Prostate gland (tissue), 2 donors: ENCODE data around the gene JUN. TPM values are rescaled to one million over a fixed set of nuclear protein-coding genes. Genes with fewer than 3 reads are reported as not detected.

ENCODE experiments used
- DNase-seq: peaks from one replicate; pipeline ENCODE4 v3.0.0-alpha.2; 2019; ENCODE audit warnings: low spot score
- H3K27ac ChIP-seq, 2 donors: fragments of 200-600 bp; sonication (generic); 2 replicates each; pipeline ENCODE4 v1.5.1; 2017 to 2019
- H3K27me3 ChIP-seq: fragments of 200-600 bp; sonication (generic); replicated peaks from 2 replicates; pipeline ENCODE4 v1.5.1; 2019; ENCODE audit not compliant: insufficient read depth
- H3K36me3 ChIP-seq, 2 donors: fragments of 200-600 bp; sonication (generic); 1 replicate in 1 of 2; 2 replicates in 1 of 2; pipeline versions ENCODE4 v1.5.1 to v1.8.1; 2017 to 2019
- H3K4me1 ChIP-seq: fragments of 200-600 bp; sonication (generic); replicated peaks from 2 replicates; pipeline ENCODE4 v1.5.1; 2019
- H3K4me3 ChIP-seq, 2 donors: fragments of 200-600 bp; sonication (generic); 2 replicates each; pipeline ENCODE4 v1.5.1; 2017 to 2019
- H3K9me3 ChIP-seq: fragments of 200-600 bp; sonication (generic); 2 replicates; pipeline ENCODE4 v1.5.1; 2017
- POLR2A ChIP-seq: fragments of 450-650 bp; IDR thresholded peaks from one replicate; pipeline ENCODE4 v1.6.1; 2016; ENCODE audit warnings: antibody characterized with exemption, mild to moderate bottlenecking
- POLR2AphosphoS5 ChIP-seq: sonication (generic); formaldehyde crosslinking; IDR thresholded peaks from one replicate; pipeline ENCODE4 v1.6.1; 2017; ENCODE audit warnings: antibody characterized with exemption
- WGBS: methylation state at CpG from one replicate; pipeline ENCODE4 v1.1.5; 2018; 5-methylcytosine and 5-hydroxymethylcytosine counted together
- intact Hi-C: fragments of 100-400 bp; cut with DNase I; formaldehyde crosslinking; loops from one replicate; pipeline ENCODE4 v1.14.2; 2022
- total RNA-seq, 2 donors: library from RNA; depleted of rRNA; stranded (reverse); fragments of >200 nt; gene quantifications; one replicate each; pipeline ENCODE4 v1.1.0, GENCODE V29; 2016
- TF ChIP-seq, protein P1 (sequence below), 4 experiments: fragments of 200-600 bp in 2 of 4; fragments of 450-650 bp in 2 of 4; sonication (generic) in 2 of 4; IDR thresholded peaks; 1 replicate in 3 of 4; 2 replicates in 1 of 4; pipeline ENCODE4 v1.5.1; 2016 to 2019; ENCODE audit warnings: antibody characterized with exemption in 4 of 4, mild to moderate bottlenecking in 2 of 4, moderate library complexity in 2 of 4

Gene JUN
- total RNA-seq, 2 donors from 2014 or later: 154 to 303 TPM

DNA sequence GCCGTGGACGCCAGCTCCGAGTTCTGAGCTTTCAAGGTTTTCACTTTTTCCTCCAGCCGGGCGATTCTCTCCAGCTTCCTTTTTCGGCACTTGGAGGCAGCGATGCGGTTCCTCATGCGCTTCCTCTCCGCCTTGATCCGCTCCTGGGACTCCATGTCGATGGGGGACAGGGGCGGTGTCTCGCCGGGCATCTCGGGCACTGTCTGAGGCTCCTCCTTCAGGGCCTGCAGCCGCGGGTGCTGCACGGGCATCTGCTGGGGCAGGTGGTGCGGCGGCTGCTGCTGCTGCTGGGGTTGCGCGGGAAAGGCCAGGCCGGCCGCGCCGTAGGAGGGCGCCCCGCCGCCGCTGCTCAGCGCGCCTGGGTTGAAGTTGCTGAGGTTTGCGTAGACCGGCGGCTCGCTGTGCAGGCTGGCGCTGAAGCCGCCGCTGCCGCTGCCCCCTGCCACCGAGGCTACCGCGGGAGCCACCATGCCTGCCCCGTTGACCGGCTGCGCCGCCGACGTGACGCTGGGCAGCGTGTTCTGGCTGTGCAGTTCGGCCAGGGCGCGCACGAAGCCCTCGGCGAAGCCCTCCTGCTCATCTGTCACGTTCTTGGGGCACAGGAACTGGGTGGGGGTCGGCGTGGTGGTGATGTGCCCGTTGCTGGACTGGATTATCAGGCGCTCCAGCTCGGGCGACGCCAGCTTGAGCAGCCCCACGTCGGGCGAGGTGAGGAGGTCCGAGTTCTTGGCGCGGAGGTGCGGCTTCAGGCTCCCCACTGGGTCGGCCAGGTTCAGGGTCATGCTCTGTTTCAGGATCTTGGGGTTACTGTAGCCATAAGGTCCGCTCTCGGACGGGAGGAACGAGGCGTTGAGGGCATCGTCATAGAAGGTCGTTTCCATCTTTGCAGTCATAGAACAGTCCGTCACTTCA lies 1.4 kb downstream of the JUN start:
- no peaks in the 10 kb centered on the region for H3K4me1 ChIP-seq
- DNase-seq: peak; percentile 49
- no peaks in the 10 kb centered on the region for H3K27me3 ChIP-seq
- no peaks in the 10 kb centered on the region for H3K9me3 ChIP-seq
- intact Hi-C loops: loop anchor here (5.0 to 10.0 kb wide), 4 partner anchors 35 to 812 kb away; no protein-coding TSS in a partner anchor
- peak overlapping the region; percentile 77 to 91 for H3K4me3 ChIP-seq
- H3K36me3 ChIP-seq: no peaks in the 10 kb centered on the region
- WGBS: under 1% methylated on average over 79 of the region's 82 CpGs
- TF ChIP-seq, protein P1, sequence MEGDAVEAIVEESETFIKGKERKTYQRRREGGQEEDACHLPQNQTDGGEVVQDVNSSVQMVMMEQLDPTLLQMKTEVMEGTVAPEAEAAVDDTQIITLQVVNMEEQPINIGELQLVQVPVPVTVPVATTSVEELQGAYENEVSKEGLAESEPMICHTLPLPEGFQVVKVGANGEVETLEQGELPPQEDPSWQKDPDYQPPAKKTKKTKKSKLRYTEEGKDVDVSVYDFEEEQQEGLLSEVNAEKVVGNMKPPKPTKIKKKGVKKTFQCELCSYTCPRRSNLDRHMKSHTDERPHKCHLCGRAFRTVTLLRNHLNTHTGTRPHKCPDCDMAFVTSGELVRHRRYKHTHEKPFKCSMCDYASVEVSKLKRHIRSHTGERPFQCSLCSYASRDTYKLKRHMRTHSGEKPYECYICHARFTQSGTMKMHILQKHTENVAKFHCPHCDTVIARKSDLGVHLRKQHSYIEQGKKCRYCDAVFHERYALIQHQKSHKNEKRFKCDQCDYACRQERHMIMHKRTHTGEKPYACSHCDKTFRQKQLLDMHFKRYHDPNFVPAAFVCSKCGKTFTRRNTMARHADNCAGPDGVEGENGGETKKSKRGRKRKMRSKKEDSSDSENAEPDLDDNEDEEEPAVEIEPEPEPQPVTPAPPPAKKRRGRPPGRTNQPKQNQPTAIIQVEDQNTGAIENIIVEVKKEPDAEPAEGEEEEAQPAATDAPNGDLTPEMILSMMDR (IDR thresholded peaks at IDR 0.05): peak in 1 of 4 experiments; percentile 42
- TF ChIP-seq POLR2AphosphoS5 (peak; percentile 41), POLR2A (no peak)
- H3K27ac ChIP-seq: peak overlapping the region; percentile 99 to 100

DNA sequence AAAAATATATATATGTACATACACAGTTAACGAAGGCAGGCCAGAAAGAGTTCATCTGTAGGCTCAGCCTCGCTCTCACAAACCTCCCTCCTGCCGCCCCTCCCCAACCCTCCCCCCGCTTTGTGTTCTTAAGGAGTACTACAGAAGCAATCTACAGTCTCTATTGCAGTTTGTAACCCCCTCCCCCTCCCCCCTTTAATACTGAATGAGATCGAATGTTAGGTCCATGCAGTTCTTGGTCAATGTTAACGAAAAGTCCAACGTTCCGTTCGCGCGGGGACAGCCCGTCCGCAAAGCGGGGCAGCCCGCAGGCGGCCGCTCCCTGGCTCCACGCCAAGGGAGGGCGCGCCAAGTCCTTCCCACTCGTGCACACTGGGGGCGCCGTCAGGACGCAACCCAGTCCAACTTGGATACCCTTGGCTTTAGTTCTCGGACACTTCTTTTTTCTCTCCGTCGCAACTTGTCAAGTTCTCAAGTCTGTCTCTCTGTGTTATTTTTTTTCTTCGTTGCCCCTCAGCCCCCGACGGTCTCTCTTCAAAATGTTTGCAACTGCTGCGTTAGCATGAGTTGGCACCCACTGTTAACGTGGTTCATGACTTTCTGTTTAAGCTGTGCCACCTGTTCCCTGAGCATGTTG lies 2.2 kb downstream of the JUN start:
- Histone ChIP-seq H3K27me3 (no peaks in the 10 kb centered on the region), H3K36me3 (no peaks in the 10 kb centered on the region), H3K4me3 (peak overlapping the region; percentile 77 to 91), H3K4me1 (no peaks in the 10 kb centered on the region), H3K27ac (peak overlapping the region; percentile 99 to 100), H3K9me3 (no peaks in the 10 kb centered on the region)
- TF ChIP-seq, protein P1 (IDR thresholded peaks at IDR 0.05): peak in 3 of 4 experiments; percentile 31 to 65 (median 50)
- peak; percentile 92 for TF ChIP-seq POLR2AphosphoS5
- TF ChIP-seq POLR2A: no peak
- WGBS: under 1% methylated on average over 32 of the region's 32 CpGs
- intact Hi-C loops: loop anchor here (5.0 to 10.0 kb wide), 4 partner anchors 36 to 813 kb away; no protein-coding TSS in a partner anchor
- peak; percentile 61 for DNase-seq

DNA sequence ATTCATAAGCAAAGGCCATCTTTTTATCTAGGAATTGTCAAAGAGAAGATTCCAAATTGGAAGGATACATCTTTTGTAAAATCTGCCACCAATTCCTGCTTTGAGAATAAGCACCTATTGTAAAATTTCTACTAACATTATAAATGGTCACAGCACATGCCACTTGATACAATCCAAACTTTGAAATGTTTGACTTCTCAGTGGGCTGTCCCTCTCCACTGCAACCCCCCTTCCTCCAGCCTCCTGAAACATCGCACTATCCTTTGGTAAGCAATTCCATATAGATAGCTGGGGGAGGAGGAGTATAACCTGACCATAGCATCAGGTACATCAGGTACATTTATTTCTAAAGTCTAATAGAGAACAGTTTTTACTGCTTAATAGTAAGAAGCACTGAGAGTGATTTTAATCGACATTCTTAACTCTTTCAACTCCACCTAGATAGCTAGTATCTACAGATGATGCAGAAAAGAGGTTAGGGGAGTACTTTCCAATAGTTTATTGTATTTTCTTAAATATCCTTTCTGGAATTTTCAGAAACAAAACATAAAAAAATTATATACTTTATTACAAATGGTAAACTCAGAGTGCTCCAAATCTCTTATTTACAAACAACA lies 2.9 kb downstream of the JUN start:
- Histone ChIP-seq H3K36me3 (no peaks in the 10 kb centered on the region), H3K4me3 (peak overlapping the region; percentile 77 to 91), H3K9me3 (no peaks in the 10 kb centered on the region), H3K27ac (peak overlapping the region; percentile 99 to 100), H3K27me3 (no peaks in the 10 kb centered on the region), H3K4me1 (no peaks in the 10 kb centered on the region)
- peak; percentile 36 for DNase-seq
- WGBS: 17% methylated on average over 2 of the region's 2 CpGs
- TF ChIP-seq, protein P1 (IDR thresholded peaks at IDR 0.05): no peak
- TF ChIP-seq POLR2AphosphoS5: peak; percentile 68
- TF ChIP-seq POLR2A: no peak
- intact Hi-C loops: loop anchor here (5.0 to 10.0 kb wide), 4 partner anchors 36 to 814 kb away; no protein-coding TSS in a partner anchor

DNA sequence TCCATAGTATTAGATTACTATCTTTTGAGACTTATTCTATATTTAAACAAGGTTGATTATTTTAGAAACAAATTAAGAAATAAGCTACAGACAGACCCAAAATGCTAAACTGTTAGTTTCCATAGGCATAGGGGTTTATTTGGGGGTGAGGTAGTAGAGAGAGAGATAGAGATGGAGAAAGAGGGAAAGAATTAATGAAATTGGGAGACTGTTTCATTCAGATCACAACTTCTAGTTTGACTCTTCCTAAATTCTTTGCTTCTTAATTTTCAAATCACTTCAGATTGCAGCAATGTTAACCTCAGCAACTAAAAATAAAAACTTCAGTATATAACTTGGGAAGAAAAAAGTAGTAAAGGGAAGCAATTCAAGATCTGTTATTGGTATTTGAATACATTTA lies 3.4 kb downstream of the JUN start:
- Histone ChIP-seq H3K4me1 (no peaks in the 10 kb centered on the region), H3K9me3 (no peaks in the 10 kb centered on the region), H3K27ac (peak overlapping the region; percentile 99 to 100), H3K4me3 (peak overlapping the region; percentile 77 to 91), H3K27me3 (no peaks in the 10 kb centered on the region), H3K36me3 (no peaks in the 10 kb centered on the region)
- intact Hi-C loops: loop anchor here (5.0 to 10.0 kb wide), 4 partner anchors 37 to 814 kb away; no protein-coding TSS in a partner anchor
- no peak for DNase-seq
- no peak for TF ChIP-seq POLR2AphosphoS5
- no peak for TF ChIP-seq POLR2A
- TF ChIP-seq, protein P1 (IDR thresholded peaks at IDR 0.05): no peak
